Adipose tissue (tissue), 3 donors: ENCODE measurements around the gene TNRC18. TPM values are rescaled to one million over a fixed set of nuclear protein-coding genes. Genes with fewer than 3 reads are reported as not detected.
"Not testable (repeated sequence)": the region's sequence is repeated elsewhere in the genome, so short reads cannot be mapped to it uniquely, and the experiment has no call there.

Source experiments
- H3K27ac ChIP-seq: one replicate; pipeline ENCODE4 v1.5.1; 2013; ENCODE audit warnings: low read depth, low read length
- WGBS, 3 donors: extraction: QIAGEN DNeasy Blood & Tissue Kit; methylation state at CpG; one replicate each; pipeline ENCODE4 v1.1.7; 2013; 5-methylcytosine and 5-hydroxymethylcytosine counted together
- polyA plus RNA-seq, 3 donors: library from polyadenylated mRNA; stranded (reverse); fragments of 200-250 nt; gene quantifications; one replicate each; pipeline ENCODE4 v1.2.3, GENCODE V29; 2013
- donor health status: healthy with polysubstance abuse.
- donor health status: Bipolar disorder and iron deficiency.
- donor health status: healthy.

The TNRC18 gene
- polyA plus RNA-seq, 3 donors, result 20.4 to 45.5 (median 28.0) TPM

GRCh38 chr7:5365976-5366625, 57.5 kb downstream of the TNRC18 start:
- 79 to 85% (median 80%) methylated on average over 12 of the region's 12 CpGs for WGBS, 3 donors
- not testable (repeated sequence) for H3K27ac ChIP-seq

DNA sequence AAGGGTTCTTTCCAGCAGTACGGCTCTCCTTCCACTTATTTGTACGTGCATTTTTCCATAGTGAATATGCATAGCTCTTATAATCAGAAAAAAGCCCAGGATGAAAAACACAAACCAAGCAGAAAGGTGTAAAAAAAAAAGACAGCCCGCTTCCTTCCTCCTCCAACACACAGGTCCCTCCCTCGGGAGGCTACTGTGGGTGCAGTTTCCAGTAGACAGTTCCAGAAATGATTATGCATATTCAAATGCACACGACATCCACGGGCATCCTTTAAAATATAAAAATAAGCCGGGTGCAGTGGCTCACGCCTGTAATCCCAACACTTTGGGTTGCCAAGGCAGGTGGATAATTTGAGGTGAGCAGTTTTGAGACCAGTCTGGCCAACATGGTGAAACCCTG, 59.9 kb downstream of the TNRC18 start:
- 58 to 78% (median 66%) methylated on average over 8 of the region's 8 CpGs for WGBS, 3 donors

DNA sequence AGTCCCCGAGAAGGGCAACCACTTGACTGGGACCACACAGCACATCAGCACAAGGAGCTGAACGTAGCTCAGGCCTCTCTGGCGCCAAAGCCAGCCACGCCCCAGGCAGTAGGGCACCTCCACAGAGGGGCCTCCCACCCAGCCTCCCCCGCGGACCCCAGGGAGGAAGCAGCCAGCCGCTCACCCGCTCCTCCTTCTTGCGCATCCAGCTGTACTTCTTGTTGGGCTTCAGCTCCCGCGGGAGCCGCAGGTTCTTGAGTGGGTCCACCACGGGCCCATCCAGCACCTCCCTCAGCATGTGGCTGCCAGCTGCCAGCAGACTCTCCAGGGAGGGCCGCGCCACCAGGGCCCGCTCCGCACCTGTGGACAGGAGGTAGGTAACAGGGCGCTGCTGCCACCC, 61.2 kb downstream of the TNRC18 start:
- H3K27ac ChIP-seq, result no peak overlapping the region
- 90 to 91% (median 91%) methylated on average over 18 of the region's 18 CpGs for WGBS, 3 donors

More for the DNA sequence above, 59.9 kb downstream of the TNRC18 start:
- no peak overlapping the region for H3K27ac ChIP-seq

GRCh38 chr7:5361446-5362127, 62.0 kb downstream of the TNRC18 start:
- WGBS, 3 donors, result 91 to 94% (median 94%) methylated on average over 46 to 58 of the region's 58 CpGs
- H3K27ac ChIP-seq, result no peak overlapping the region

GRCh38 chr7:5360971-5361370, 62.7 kb downstream of the TNRC18 start:
- WGBS, 3 donors, result 95 to 96% (median 96%) methylated on average over 28 to 29 of the region's 29 CpGs
- H3K27ac ChIP-seq, result no peak overlapping the region

GRCh38 chr7:5360451-5360850, 63.2 kb downstream of the TNRC18 start:
- H3K27ac ChIP-seq, result no peak overlapping the region
- WGBS, 3 donors, result 80 to 89% (median 89%) methylated on average over 12 of the region's 12 CpGs

DNA sequence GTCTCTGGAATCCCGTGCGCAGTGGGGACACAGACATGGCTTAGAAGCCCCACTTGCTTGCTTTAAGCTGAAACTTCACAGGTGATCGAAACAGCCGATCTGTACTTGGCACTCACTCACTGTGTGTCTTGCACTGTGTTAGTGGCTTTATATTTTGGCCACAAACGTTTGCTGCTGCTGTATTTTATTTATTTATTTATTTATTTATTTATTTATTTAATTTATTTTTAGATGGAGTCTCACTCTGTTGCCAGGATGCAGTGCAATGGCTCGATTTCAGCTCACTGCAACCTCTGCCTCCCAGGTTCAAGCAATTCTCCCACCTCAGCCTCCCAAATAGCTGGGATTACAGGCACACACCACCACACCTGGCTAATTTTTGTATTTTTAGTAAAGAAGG, 63.6 kb downstream of the TNRC18 start:
- 82 to 88% (median 88%) methylated on average over 6 of the region's 6 CpGs for WGBS, 3 donors
- H3K27ac ChIP-seq, result not testable (repeated sequence)

DNA sequence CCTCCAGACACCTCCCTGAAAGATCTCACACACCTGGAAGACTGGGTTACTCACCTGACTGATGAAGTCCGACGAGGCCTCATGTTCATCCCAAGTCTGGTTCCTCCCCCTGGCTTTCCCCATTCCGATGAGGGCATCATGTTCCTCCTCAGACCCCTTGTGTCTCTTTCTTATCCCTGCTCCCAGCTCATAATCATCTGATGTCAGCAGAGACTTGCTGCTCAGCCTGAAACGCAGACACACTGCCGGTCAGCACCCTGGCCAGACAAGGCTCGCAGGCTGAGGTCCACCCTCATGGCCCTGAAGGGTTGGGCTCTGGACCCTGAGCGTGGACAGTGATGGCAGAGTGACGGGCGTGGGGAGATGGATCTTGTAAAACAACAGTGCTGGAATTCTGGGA, 64.3 kb downstream of the TNRC18 start:
- H3K27ac ChIP-seq, result no peak overlapping the region
- 82 to 87% (median 82%) methylated on average over 9 of the region's 9 CpGs for WGBS, 3 donors

GRCh38 chr7:5357951-5358350, 65.7 kb downstream of the TNRC18 start:
- H3K27ac ChIP-seq, result no peak overlapping the region
- WGBS, 3 donors, result 83 to 86% (median 85%) methylated on average over 10 of the region's 10 CpGs

GRCh38 chr7:5356751-5357119, 66.9 kb downstream of the TNRC18 start:
- WGBS, 3 donors, result 83 to 88% (median 87%) methylated on average over 13 to 16 of the region's 16 CpGs

DNA sequence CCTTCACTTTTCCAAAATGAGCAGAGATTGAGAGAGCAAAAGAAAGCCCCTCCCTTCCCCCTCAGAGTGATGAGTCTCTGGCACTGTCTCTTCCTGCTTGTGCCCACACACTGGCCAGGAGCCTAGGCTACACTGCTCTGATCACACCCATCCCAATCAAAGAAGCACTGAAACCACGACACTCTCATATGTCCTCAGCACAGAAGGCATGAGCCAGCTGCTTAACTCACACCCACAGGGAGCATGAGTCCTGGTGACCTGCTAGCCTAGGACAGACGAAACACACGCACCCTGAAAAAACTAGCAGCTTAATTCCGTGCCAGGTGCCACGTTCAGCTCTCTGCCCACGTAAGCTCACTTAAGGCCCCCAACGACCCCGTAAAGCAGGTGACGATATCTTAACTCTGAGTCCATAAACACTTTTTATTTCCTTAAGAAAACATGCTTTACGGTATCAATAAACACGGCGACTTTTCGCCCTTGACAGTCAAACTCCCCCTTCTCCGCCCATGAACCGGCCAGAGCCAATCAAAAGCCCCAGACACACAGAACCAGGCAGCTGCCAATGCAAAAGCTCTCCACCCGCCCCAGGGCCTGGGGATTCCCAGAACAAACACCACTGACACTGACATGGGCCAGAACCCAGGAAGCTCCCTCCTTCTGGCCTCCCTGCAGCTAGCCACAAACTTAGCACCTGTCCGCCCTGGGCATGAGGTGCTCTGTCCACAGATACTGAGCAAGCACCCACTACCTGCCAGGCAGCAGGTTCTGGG, 69.0 kb downstream of the TNRC18 start:
- WGBS, 3 donors, result 23 to 57% (median 39%) methylated on average over 17 of the region's 17 CpGs
- no peak overlapping the region for H3K27ac ChIP-seq

More at GRCh38 chr7:5356751-5357119, 66.9 kb downstream of the TNRC18 start:
- no peak overlapping the region for H3K27ac ChIP-seq

GRCh38 chr7:5352440-5353010, 71.1 kb downstream of the TNRC18 start:
- no peak overlapping the region for H3K27ac ChIP-seq
- WGBS, 3 donors, result 92 to 98% (median 96%) methylated on average over 19 of the region's 19 CpGs

DNA sequence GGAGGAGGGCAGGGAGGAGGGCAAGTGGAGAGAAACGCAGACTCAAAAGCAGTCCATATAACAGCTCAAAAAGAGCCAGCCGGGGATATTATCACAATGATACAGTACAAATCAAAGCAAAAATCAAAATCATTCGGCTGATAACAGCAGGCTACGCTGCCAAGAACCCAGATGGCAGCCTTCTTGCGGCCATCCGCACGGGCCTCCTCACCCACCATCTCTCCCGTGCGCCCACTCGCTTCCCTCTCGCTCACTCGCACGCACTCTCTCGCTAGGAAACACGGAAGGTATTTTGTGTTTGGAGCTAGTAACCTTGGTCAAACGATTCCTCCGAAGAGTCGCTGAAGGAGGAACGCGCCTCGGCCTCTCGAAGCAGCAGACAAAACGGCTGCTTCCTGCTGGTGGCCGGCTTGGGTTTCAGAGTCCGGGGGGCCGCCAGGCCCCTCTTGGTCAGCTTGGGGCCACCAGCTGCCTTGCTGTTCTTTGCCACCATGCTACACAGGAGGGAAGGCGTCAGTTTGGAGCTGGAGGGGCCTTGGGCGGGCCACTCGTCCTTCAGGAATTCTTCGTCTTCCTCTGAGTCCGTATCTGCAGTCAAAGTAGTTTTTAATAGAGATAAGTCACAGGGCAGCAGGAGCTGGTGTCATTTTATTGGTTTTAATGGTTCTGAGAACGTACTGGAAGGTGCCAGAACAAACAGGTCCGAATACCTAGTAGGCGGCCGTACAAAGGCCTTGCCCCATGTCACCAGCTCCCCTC, 71.9 kb downstream of the TNRC18 start:
- no peak overlapping the region for H3K27ac ChIP-seq
- whole genome bisulfite sequencing, 3 donors, result 89 to 95% (median 94%) methylated on average over 35 of the region's 35 CpGs

DNA sequence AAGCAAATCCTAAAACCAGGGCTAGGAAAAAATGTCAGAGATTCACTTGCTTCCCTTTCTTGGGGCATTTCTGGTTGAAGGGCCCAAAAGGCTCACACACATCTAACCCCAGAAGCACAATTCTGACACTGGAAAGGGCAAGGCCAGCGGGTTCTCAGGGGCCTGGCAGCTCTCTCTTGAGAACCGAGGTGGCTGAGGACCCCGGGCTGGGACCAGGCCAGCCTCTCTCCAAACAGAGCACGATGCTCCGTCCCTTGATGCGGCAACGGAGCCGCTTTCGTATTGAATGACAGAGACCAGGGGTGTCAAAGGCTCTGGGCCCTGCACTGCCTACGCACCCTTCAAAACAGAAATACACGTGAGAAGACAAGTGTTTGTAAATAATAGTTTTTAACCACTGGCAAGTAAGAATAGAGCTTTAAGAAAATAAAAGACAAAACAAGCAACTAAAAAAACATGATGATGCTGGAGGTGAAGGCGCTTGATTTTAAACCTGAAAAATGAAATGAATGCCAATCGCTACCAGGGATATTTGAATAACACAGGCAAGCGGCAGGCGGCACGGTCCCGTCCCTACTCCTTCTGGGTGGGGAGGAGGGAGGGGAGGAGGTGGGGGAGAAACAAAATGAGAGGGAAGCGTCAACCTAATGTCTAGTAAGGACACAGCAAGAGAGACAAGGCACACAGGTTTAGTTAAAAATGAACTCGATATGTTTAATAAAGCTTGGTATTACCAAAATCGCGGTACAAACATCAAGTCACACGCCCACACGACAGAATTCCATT, 72.8 kb downstream of the TNRC18 start:
- H3K27ac ChIP-seq, result no peak overlapping the region
- 90 to 92% (median 90%) methylated on average over 23 of the region's 23 CpGs for WGBS, 3 donors

- WGBS, 3 donors, result 77 to 86% (median 85%) methylated on average over 6 to 15 of the region's 15 CpGs
- no peak overlapping the region for H3K27ac ChIP-seq
These were observed 73.5 kb downstream of the TNRC18 start for GRCh38 chr7:5350174-5350463.

- 80 to 88% (median 80%) methylated on average over 32 to 34 of the region's 34 CpGs for WGBS, 3 donors
- no peak overlapping the region for H3K27ac ChIP-seq
These were observed 74.0 kb downstream of the TNRC18 start for GRCh38 chr7:5349437-5350173.

GRCh38 chr7:5349005-5349380, 74.6 kb downstream of the TNRC18 start:
- 85 to 91% (median 85%) methylated on average over 17 of the region's 17 CpGs for WGBS, 3 donors
- H3K27ac ChIP-seq, result no peak overlapping the region
